ENCODE data around the gene LPAR1. TPM values are rescaled to one million over a fixed set of nuclear protein-coding genes. Genes with fewer than 3 reads are reported as not detected.

LPAR1 gene
- total and polyA plus RNA-seq, 9 of the 15 experiments (the other 6 are each of a cell fraction or from before 2014, with no cell fraction given), result 0.13 TPM; not detected in 8

GRCh38 chr9:111069183-111069582 is 30.9 kb upstream of the LPAR1 start:
- H4K20me1 ChIP-seq (replicated peaks; ENCODE audit: control insufficient read depth, insufficient read depth, low read length), result no peaks in the 10 kb centered on the region
- H3K36me3 ChIP-seq (ENCODE audit: control insufficient read depth, insufficient read depth, low read length), result no peaks in the 10 kb centered on the region
- ChIA-PET CTCF (ENCODE audit: low intra/inter-chr PET ratio) (no interaction called here), POLR2A (no interaction called here)
- no TSS peak for BruUV-seq (replicated peaks)
- no peak overlapping the region for H2AFZ ChIP-seq (ENCODE audit: low read depth, low read length)
- H3K9me3 ChIP-seq (replicated peaks; ENCODE audit: control insufficient read depth, insufficient read depth, low read depth, low read length), result no peaks in the 10 kb centered on the region
- ATAC-seq (no peak), FAIRE-seq (no peak), DNase-seq (ENCODE audit: extremely low read depth in 1 of 4, low spot score in 3 of 4) (no peak)
- H3K27me3 ChIP-seq (ENCODE audit: control insufficient read depth in 2 of 2, insufficient read depth in 2 of 2, low read length in 2 of 2), result no peaks in the 10 kb centered on the region
- H3K79me2 ChIP-seq (ENCODE audit: control insufficient read depth, insufficient read depth, low read length), result no peaks in the 10 kb centered on the region
- intact Hi-C loops (cut with micrococcal nuclease), result no loop called here
- in situ Hi-C loops (cut with MboI), result no loop called here
- no peaks in the 10 kb centered on the region for H3K9me1 ChIP-seq (ENCODE audit: control insufficient read depth, insufficient read depth, low read length)
- H3K27ac ChIP-seq (ENCODE audit: extremely low read depth, low read depth, low read length), result no peak overlapping the region
- H3K4me1 ChIP-seq (replicated peaks in 1 of 2; ENCODE audit: control insufficient read depth in 2 of 2, insufficient read depth in 2 of 2, low read length in 2 of 2), result no peaks in the 10 kb centered on the region
- no peak overlapping the region for H3K4me3 ChIP-seq
- H3K4me2 ChIP-seq (ENCODE audit: insufficient read depth, low read length), result no peak overlapping the region
- TF ChIP-seq ZNF146 (CRISPR knock-in tag; IDR thresholded peaks at IDR 0.05; ENCODE audit: unreplicated experiment), result no peak
- no peak for TF ChIP-seq TFAP4 (CRISPR knock-in tag; IDR thresholded peaks at IDR 0.05; ENCODE audit: borderline replicate concordance)
- TF ChIP-seq CBX2 (IDR thresholded peaks at IDR 0.05; ENCODE audit: insufficient read depth, low read length, poor library complexity, severe bottlenecking), result no peak
- TF ChIP-seq RNF2 (IDR thresholded peaks at IDR 0.05), result no peak
- TF ChIP-seq TAF7 (tag; IDR thresholded peaks at IDR 0.05), result no peak
- TF ChIP-seq GTF2B (IDR thresholded peaks at IDR 0.05; ENCODE audit: extremely low read depth, insufficient read length), result no peak
- WGBS (ENCODE audit: insufficient coverage, low coverage, missing lambda C conversion rate), result 0% methylated on average over 2 of the region's 2 CpGs
- H3K9ac ChIP-seq (ENCODE audit: insufficient read depth in 1 of 2, low read depth in 2 of 2, low read length in 2 of 2), result no peak overlapping the region

Measured in K562 (cell line).